Mucosa of descending colon (tissue), 3 donors: ENCODE measurements around the gene ZCCHC17. TPM values are rescaled to one million over a fixed set of nuclear protein-coding genes. Genes with fewer than 3 reads are reported as not detected.

Experiments used
- ATAC-seq: fragments of 200-7000 bp; cut with Tn5 transposase; one replicate; pipeline ENCODE4 v1.9.1; 2020; ENCODE audit warnings: mild to moderate bottlenecking, moderate library complexity
- DNase-seq, 3 donors: peaks; one replicate each; pipeline ENCODE4 v3.0.0-alpha.2; 2020
- H3K36me3 ChIP-seq: fragments of 200-600 bp; one replicate; pipeline ENCODE4 v1.8.0; 2021; ENCODE audit warnings: low read depth, mild to moderate bottlenecking
- H3K4me1 ChIP-seq: fragments of 200-600 bp; one replicate; pipeline ENCODE4 v1.8.0; 2021; ENCODE audit warnings: low read depth, mild to moderate bottlenecking
- H3K4me3 ChIP-seq: fragments of 200-600 bp; one replicate; pipeline ENCODE4 v1.8.0; 2021; ENCODE audit warnings: mild to moderate bottlenecking
- H3K9me3 ChIP-seq: fragments of 200-600 bp; one replicate; pipeline ENCODE4 v1.8.0; 2021; ENCODE audit warnings: mild to moderate bottlenecking
- CTCF ChIP-seq: fragments of 200-600 bp; IDR thresholded peaks from one replicate; pipeline ENCODE4 v1.8.0; 2022; ENCODE audit warnings: antibody characterized with exemption, mild to moderate bottlenecking
- intact Hi-C, 2 donors: fragments of 100-400 bp; cut with DNase I in 1 of 2; cut with micrococcal nuclease in 1 of 2; formaldehyde crosslinking; loops; one replicate each; pipeline versions ENCODE4 v1.11.0 to v1.11.1; 2022; cut with DNase I, micrococcal nuclease
- total RNA-seq, 3 donors: library from RNA; stranded (reverse); fragmentation: NEBNext Ultra II Directional in 2 of 3; extraction: Animal tissue kit (Norgen Biotek cat#: 25700) in 2 of 3; gene quantifications; one replicate each; pipeline versions ENCODE4 v1.2.1 to v1.2.4, GENCODE V29; 2021 to 2023
- donor health status: DM: no; HTN: no; CAD: no; lungs with moderate emphysema.
- donor health status: DM: no; HTN: no; CAD: no.
- donor health status: DM: no; HTN: yes; CAD: no.

Gene ZCCHC17
- total RNA-seq, 3 donors from 2014 or later, result 16.0 to 20.5 (median 16.8) TPM

- H3K36me3 ChIP-seq, result no peaks in the 10 kb centered on the region
Measured at GRCh38 chr1:31345635-31346034, 48.8 kb downstream of the ZCCHC17 start.

GRCh38 chr1:31346785-31347184, 50.0 kb downstream of the ZCCHC17 start:
- H3K9me3 ChIP-seq, result no peaks in the 10 kb centered on the region
- ATAC-seq (no peak), DNase-seq (no peak)
- H3K4me1 ChIP-seq, result no peaks in the 10 kb centered on the region
- TF ChIP-seq CTCF, result no peak
- H3K36me3 ChIP-seq, result no peaks in the 10 kb centered on the region
- intact Hi-C loops, result no loop called here
- no peak overlapping the region for H3K4me3 ChIP-seq

More at GRCh38 chr1:31345635-31346034, 48.8 kb downstream of the ZCCHC17 start:
- ATAC-seq (no peak), DNase-seq (no peak)
- no peak overlapping the region for H3K4me3 ChIP-seq
- H3K4me1 ChIP-seq, result no peaks in the 10 kb centered on the region
- TF ChIP-seq CTCF, result no peak
- intact Hi-C loops, result no loop called here
- H3K9me3 ChIP-seq, result no peaks in the 10 kb centered on the region

GRCh38 chr1:31348449-31348848, 51.6 kb downstream of the ZCCHC17 start:
- intact Hi-C loops, result no loop called here
- H3K36me3 ChIP-seq, result no peaks in the 10 kb centered on the region
- TF ChIP-seq CTCF, result no peak
- no peak for DNase-seq
- ATAC-seq, result no peak
- no peaks in the 10 kb centered on the region for H3K9me3 ChIP-seq
- no peak overlapping the region for H3K4me3 ChIP-seq
- no peaks in the 10 kb centered on the region for H3K4me1 ChIP-seq

- Histone ChIP-seq H3K9me3 (no peaks in the 10 kb centered on the region), H3K4me1 (no peaks in the 10 kb centered on the region), H3K4me3 (no peak overlapping the region), H3K36me3 (no peaks in the 10 kb centered on the region)
- intact Hi-C loops, result no loop called here
- DNase-seq, result no peak
- ATAC-seq, result no peak
- TF ChIP-seq CTCF, result no peak
Measured at GRCh38 chr1:31354283-31354682, 57.5 kb downstream of the ZCCHC17 start.

GRCh38 chr1:31356427-31356826, 59.6 kb downstream of the ZCCHC17 start:
- H3K4me1 ChIP-seq, result no peaks in the 10 kb centered on the region
- no peak for TF ChIP-seq CTCF
- no peak for ATAC-seq
- intact Hi-C loops, result no loop called here
- no peak overlapping the region for H3K4me3 ChIP-seq
- DNase-seq, result no peak
- H3K36me3 ChIP-seq, result no peaks in the 10 kb centered on the region
- no peaks in the 10 kb centered on the region for H3K9me3 ChIP-seq

- intact Hi-C loops, result no loop called here
- Histone ChIP-seq H3K4me1 (no peaks in the 10 kb centered on the region), H3K9me3 (no peaks in the 10 kb centered on the region), H3K4me3 (no peak overlapping the region), H3K36me3 (no peaks in the 10 kb centered on the region)
- ATAC-seq (no peak), DNase-seq (no peak)
- no peak for TF ChIP-seq CTCF
Measured at GRCh38 chr1:31361607-31362006, 64.8 kb downstream of the ZCCHC17 start.
